Stomach (tissue), 9 donors: ENCODE measurements around the gene ABCA1. TPM values are rescaled to one million over a fixed set of nuclear protein-coding genes. Genes with fewer than 3 reads are reported as not detected.

Experiments used
- DNase-seq, 2 donors: peaks; one replicate each; pipeline versions ENCODE4 v3.0.0 to v3.0.0-alpha.2; 2013 to 2019
- H3K27ac ChIP-seq, 5 donors: fragments of 200-600 bp in 4 of 5; sonication (generic) in 4 of 5; one replicate each; pipeline ENCODE4 v1.5.1; 2013 to 2019; ENCODE audit warnings: mild to moderate bottlenecking in 1 of 5, moderate library complexity in 1 of 5
- H3K27me3 ChIP-seq, 3 donors: fragments of 200-600 bp; sonication (generic); one replicate each; pipeline ENCODE4 v1.5.1; 2017 to 2019; ENCODE audit warnings: mixed run types in 1 of 3
- H3K36me3 ChIP-seq, 4 donors: fragments of 200-600 bp; sonication (generic); 1 replicate in 3 of 4; 2 replicates in 1 of 4; pipeline ENCODE4 v1.5.1; 2016 to 2019
- H3K4me1 ChIP-seq, 4 donors: fragments of 200-600 bp; sonication (generic); one replicate each; pipeline ENCODE4 v1.5.1; 2016 to 2019
- H3K4me3 ChIP-seq, 4 donors: fragments of 200-600 bp; sonication (generic) in 3 of 4; one replicate each; pipeline ENCODE4 v1.5.1; 2016 to 2019; ENCODE audit warnings: mild to moderate bottlenecking in 1 of 4
- H3K9me3 ChIP-seq, 4 donors: fragments of 200-600 bp; sonication (generic); one replicate each; pipeline ENCODE4 v1.5.1; 2016 to 2019
- CTCF ChIP-seq, 7 experiments: fragments of 450-650 bp in 4 of 7; fragments of 200-600 bp in 3 of 7; sonication (generic) in 3 of 7; IDR thresholded peaks; one replicate each; pipeline ENCODE4 v1.5.1; 2016 to 2019; ENCODE audit warnings: antibody characterized with exemption in 7 of 7, control low read depth in 2 of 7, mild to moderate bottlenecking in 1 of 7
- EP300 ChIP-seq: sonication (generic); formaldehyde crosslinking; IDR thresholded peaks from one replicate; pipeline ENCODE4 v1.6.1; 2017; ENCODE audit warnings: antibody characterized with exemption
- POLR2A ChIP-seq, 4 donors: fragments of 450-650 bp; IDR thresholded peaks; one replicate each; pipeline ENCODE4 v1.6.1; 2016; ENCODE audit warnings: antibody characterized with exemption in 4 of 4, control low read depth in 2 of 4, mild to moderate bottlenecking in 1 of 4, moderate library complexity in 1 of 4
- POLR2AphosphoS5 ChIP-seq, 3 donors: sonication (generic); formaldehyde crosslinking; IDR thresholded peaks; one replicate each; pipeline ENCODE4 v1.6.1; 2016; ENCODE audit warnings: antibody characterized with exemption in 3 of 3
- WGBS, 5 donors: extraction: QIAGEN DNeasy Blood & Tissue Kit in 3 of 5; methylation state at CpG; one replicate each; pipeline versions ENCODE4 v1.1.5 to v1.1.7; 2013 to 2018; 5-methylcytosine and 5-hydroxymethylcytosine counted together
- intact Hi-C: fragments of 100-400 bp; cut with DNase I; formaldehyde crosslinking; loops from one replicate; pipeline ENCODE4 v1.15.1; 2023; ENCODE audit warnings: low total_unique reads
- polyA plus RNA-seq, 3 donors: library from polyadenylated mRNA; stranded (reverse); fragments of 200-250 nt; gene quantifications; one replicate each; pipeline ENCODE4 v1.2.3, GENCODE V29; 2013
- total RNA-seq, 5 donors: library from RNA; depleted of rRNA; stranded (reverse); fragments of >200 nt; gene quantifications; one replicate each; pipeline versions ENCODE4 v1.1.0 to v1.2.3, GENCODE V29; 2014 to 2016
- donor health status: healthy with polysubstance abuse.
- donor health status: Bipolar disorder and iron deficiency.
- donor health status: healthy.

ABCA1 gene
- total and polyA plus RNA-seq, 8 donors: 1.9 to 75.3 (median 18.4) TPM

GRCh38 chr9:104795082-104795481, 132.9 kb downstream of the ABCA1 start:
- H3K27me3 ChIP-seq: no peaks in the 10 kb centered on the region
- H3K9me3 ChIP-seq: no peaks in the 10 kb centered on the region
- no peaks in the 10 kb centered on the region for H3K4me1 ChIP-seq
- no peak overlapping the region for H3K4me3 ChIP-seq
- no peak for TF ChIP-seq EP300
- no peak for TF ChIP-seq POLR2A (IDR thresholded peaks at IDR 0.05)
- 57 to 81% (median 72%) methylated on average over 1 of the region's 1 CpG for WGBS, 5 donors
- no peak for DNase-seq
- H3K36me3 ChIP-seq: peaks cover 78 to 100% (median 98%) of the 10 kb centered on the region in 4 donors
- intact Hi-C loops: no loop called here
- no peak overlapping the region for H3K27ac ChIP-seq

- peaks cover 80 to 100% (median 100%) of the 10 kb centered on the region in 4 donors for H3K36me3 ChIP-seq
- WGBS, 5 donors: 95 to 100% (median 99%) methylated on average over 2 of the region's 2 CpGs
- TF ChIP-seq POLR2A (IDR thresholded peaks at IDR 0.05): no peak
- TF ChIP-seq POLR2AphosphoS5 (IDR thresholded peaks at IDR 0.05): no peak
- TF ChIP-seq EP300: no peak
- no peak for TF ChIP-seq CTCF (IDR thresholded peaks at IDR 0.05)
- H3K4me1 ChIP-seq: no peaks in the 10 kb centered on the region
- intact Hi-C loops: no loop called here
- H3K27ac ChIP-seq: no peak overlapping the region
- DNase-seq: no peak
- H3K27me3 ChIP-seq: no peaks in the 10 kb centered on the region
- H3K4me3 ChIP-seq: no peak overlapping the region
- H3K9me3 ChIP-seq: no peaks in the 10 kb centered on the region
Measured at GRCh38 chr9:104794070-104794469, 133.9 kb downstream of the ABCA1 start.

- 69 to 75% (median 74%) methylated on average over 3 of the region's 3 CpGs for WGBS, 5 donors
- intact Hi-C loops: no loop called here
- Histone ChIP-seq H3K4me1 (no peaks in the 10 kb centered on the region), H3K4me3 (no peak overlapping the region), H3K27me3 (no peaks in the 10 kb centered on the region), H3K27ac (no peak overlapping the region), H3K36me3 (peaks cover 63 to 100% (median 100%) of the 10 kb centered on the region in 4 donors), H3K9me3 (no peaks in the 10 kb centered on the region)
- DNase-seq: no peak
- TF ChIP-seq POLR2AphosphoS5 (IDR thresholded peaks at IDR 0.05): no peak
- TF ChIP-seq POLR2A (IDR thresholded peaks at IDR 0.05): no peak
- TF ChIP-seq CTCF (IDR thresholded peaks at IDR 0.05): no peak
- no peak for TF ChIP-seq EP300
Measured at GRCh38 chr9:104788251-104788650, 139.7 kb downstream of the ABCA1 start.

GRCh38 chr9:104787306-104788015, 140.5 kb downstream of the ABCA1 start:
- H3K4me1 ChIP-seq: no peaks in the 10 kb centered on the region
- H3K27me3 ChIP-seq: no peaks in the 10 kb centered on the region
- peaks cover 56 to 100% (median 100%) of the 10 kb centered on the region in 4 donors for H3K36me3 ChIP-seq
- DNase-seq: no peak
- H3K27ac ChIP-seq: no peak overlapping the region
- no peak overlapping the region for H3K4me3 ChIP-seq
- TF ChIP-seq CTCF (IDR thresholded peaks at IDR 0.05): no peak
- no peak for TF ChIP-seq EP300
- TF ChIP-seq POLR2A (IDR thresholded peaks at IDR 0.05): no peak
- no peak for TF ChIP-seq POLR2AphosphoS5 (IDR thresholded peaks at IDR 0.05)
- intact Hi-C loops: no loop called here
- 66 to 72% (median 72%) methylated on average over 7 of the region's 7 CpGs for WGBS, 5 donors
- H3K9me3 ChIP-seq: no peaks in the 10 kb centered on the region

GRCh38 chr9:104786293-104786692, 141.7 kb downstream of the ABCA1 start:
- Histone ChIP-seq H3K27me3 (no peaks in the 10 kb centered on the region), H3K36me3 (peaks cover 46 to 97% (median 90%) of the 10 kb centered on the region in 4 donors), H3K4me3 (no peak overlapping the region), H3K4me1 (peaks cover 0 to 1% (median 0%) of the 10 kb centered on the region in 4 donors), H3K9me3 (no peaks in the 10 kb centered on the region), H3K27ac (no peak overlapping the region)
- WGBS, 5 donors: 93 to 98% (median 96%) methylated on average over 1 of the region's 1 CpG
- DNase-seq: no peak
- intact Hi-C loops: no loop called here
- TF ChIP-seq EP300: no peak
- no peak for TF ChIP-seq POLR2A (IDR thresholded peaks at IDR 0.05)
- no peak for TF ChIP-seq POLR2AphosphoS5 (IDR thresholded peaks at IDR 0.05)
